Cerebellar nuclear complex (tissue), 1 donor: Measurements from ENCODE around the gene ABLIM2.

ENCODE experiments used
- DNase-seq, 2 experiments: peaks; one replicate each; lab custom pipeline; 2025; lab: John Stamatoyannopoulos, UW

Gene ABLIM2

DNA sequence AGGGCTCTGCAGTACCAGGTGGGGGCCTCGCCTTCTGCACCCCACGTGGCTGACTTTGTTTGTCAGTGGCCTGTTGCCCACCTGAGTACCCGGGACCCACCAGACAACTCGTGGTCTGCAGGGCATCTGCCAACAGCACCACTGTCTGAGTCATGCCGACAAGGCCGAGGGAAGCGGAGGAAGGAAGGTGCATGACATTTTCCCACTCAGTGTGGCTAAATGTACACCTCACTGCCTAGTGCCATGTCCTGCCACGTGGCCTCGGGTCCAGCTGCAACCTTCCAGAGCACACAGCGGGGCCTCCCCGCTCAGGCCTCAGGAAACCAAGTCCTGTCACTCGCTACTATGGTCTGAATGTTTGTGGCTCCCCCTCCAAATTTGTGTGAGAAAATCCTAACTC is 22.1 kb downstream of the ABLIM2 start:
- no peak for DNase-seq

DNA sequence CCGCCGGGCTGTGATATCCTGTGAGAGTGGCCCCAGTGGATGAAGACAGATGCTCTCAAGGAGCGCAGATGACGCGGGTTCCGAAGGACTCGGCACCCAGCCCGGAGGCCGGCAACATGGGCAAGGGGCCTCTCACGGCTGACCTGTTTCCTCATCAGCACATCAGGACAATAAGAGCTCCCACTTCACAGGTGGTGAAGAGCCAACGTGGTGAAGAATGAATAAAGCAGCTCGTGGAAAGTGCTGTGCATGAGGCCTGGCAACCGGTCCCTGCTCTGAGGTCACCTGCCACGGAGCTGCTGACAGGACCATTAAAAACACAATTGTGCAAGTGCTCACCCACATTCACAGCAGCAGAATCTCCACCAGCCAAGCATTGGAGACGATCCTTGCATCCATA is 22.9 kb downstream of the ABLIM2 start:
- DNase-seq, result no peak

DNA sequence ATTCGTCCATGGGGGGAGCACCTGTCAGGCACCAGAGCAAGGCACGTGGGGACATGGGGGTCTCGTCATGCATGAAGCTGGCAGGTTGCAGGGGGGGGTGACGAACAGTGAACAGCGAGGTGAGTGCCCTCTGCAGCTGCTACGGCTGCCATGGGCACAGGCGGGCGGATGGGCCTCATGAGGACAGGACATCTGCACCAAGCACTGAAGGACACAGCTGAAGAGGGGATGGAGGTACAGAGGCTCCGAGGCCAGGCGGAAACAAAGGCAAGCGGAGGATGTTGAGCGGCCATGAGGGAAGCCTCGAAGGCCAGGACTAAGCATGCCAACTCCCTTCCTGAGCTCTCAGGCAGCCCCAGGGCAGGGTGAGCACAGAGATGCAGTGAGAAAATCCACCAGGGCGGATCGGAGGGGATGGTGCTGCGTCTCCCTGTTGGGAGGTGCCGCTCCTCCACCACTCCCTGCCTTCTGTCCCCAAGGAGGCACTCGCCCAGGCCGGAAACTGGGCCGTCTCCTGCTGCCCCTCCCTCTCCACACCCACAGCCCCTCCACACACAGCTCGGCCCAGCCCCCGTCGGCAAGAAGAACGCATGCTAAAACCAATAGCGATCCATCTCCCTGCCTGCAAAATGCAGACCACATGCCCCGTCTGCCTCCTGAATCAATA is 24.6 kb downstream of the ABLIM2 start:
- no peak for DNase-seq

DNA sequence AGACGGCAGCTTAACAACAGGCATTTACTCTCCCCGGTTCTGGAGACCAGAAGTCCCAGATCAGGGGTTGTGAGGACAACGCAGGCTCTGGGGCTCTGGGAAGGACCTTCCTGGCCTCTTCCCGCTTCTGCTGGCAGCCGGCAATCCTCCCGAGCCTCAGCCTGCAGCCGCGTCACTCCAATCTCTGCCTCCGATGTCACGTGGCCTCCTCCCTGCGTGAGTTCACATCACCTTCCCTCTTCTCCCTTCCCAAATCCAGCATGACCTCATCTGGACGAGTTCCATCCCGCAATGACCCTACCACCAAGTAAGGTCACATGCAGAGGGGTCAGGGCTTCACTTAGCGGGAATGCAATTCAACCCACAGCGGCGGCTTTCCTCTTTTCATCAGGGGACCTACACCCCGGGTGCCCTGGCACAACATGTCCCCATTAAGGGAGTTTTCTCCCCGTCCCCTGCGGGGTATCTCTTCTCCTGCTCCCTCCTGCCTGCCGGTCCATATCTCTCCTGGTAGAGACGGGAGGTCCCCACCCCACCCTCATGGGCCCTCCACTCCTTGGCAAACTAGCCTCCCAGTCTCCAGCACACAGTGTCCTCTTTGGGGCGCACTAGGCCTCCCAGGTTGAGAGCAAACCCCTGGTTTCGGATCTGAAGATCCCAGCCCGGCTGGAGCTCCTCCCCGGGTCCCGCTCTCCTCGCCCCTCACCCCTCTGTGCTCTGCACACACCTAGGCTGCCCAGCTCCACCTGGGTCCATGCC is 25.5 kb downstream of the ABLIM2 start:
- no peak for DNase-seq

DNA sequence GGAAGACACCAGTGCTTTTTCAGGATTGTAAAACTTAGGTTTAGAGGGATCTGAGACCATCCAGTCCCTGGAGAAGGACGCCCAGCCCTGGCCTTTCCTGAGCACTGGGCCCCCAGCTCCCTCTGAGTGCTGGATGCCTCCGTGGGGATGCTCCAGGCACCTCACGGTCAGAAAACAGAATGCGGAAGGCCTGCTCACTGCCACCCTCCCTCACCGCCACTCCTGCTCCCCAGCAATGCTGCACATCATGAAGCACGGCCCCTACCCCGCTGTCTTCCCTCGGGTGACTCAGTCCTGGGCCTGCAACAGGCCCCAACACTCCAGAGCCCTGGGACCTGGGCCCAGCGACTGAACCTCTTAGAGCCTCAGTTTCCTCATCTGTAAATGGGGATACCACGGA is 26.2 kb downstream of the ABLIM2 start:
- no peak for DNase-seq

DNA sequence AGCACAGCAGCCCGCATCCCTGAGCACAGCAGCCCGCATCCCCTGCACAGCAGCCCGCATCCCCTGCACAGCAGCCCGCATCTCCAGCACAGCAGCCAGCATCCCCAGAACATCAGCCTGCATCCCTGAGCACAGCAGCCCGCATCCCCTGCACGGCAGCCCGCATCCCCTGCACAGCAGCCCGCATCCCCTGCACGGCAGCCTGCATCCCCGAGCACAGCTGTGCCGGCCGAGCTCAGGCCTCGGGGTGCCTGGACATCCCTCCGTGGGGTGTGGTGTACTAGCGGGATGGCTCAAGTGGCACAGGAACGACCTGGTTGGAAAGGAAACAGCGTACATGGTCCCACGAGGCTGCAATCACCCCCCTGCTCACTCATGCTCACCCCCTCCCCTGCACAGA is 26.8 kb downstream of the ABLIM2 start:
- no peak for DNase-seq

DNA sequence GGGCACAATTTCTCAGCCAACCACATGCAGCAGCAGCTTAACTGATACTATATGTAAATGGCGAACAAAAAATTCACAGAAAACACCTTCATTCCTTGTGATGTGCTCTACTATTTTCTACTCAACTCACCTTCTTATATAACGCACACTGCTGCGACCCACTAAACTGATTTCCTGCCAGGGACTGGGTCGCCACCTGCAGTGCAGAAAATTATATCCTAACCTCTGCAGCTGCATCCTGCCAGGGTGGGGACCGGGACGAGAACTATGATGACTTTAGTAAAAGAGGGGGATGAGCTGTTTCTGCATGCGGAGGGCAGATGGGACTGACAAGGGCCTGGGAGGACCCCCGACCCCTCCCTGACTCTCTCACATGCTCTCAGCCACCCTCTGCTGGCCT is 27.4 kb downstream of the ABLIM2 start:
- no peak for DNase-seq

DNA sequence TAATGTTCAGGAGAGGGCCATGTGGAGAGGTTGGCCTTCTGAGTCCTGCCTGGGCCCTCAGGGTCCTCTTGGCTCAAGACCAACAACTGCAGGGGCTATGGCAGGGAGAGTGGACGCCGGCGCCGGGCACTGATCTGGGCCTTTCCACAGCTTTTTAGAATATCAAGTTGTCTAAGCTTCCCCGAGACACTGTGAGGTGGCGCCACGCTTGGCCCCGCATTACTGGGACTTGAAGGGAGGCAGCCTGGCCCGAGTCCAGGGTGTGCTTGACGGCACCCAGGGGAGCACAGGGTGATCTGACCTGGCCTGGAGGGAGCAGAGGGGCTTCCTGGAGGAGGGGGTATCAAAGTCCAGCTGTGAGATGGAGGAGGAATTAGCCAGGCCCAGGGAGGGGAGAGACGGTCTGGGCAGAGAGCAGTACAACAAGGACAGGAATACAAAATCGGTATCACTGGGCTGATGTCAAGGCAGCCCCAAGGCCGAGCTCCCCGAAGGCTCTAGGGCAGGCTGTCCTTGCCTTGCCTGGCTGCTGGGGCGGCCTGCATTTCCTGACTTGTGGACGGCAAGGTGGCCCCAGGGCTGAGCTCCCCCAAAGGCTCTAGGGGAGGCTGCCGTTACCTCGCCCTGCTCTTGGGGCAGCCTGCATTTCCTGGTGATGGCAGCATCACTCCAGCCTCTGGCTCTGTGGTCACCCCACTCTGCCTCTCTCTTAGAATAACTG is 28.1 kb downstream of the ABLIM2 start:
- no peak for DNase-seq

DNA sequence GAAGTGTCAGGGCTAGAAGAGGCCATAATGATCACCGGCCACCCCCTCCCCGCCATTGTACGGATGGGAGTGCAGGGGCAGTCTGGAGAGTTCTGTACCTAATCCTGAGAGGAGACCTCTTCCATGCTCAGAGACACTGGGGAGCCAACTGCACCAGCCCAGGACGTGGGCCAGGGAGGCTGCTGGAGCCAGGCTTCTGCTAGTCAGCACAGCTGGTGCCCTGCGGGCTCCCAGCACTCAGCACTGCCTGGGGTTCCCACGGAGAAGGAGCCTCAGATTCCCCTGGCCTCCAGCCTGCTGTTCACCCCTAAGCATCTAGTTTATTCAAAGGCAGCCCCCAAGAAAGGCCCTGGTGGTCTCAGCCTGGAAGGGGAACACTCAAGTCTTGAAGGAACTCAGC is 28.8 kb downstream of the ABLIM2 start:
- DNase-seq, result no peak

DNA sequence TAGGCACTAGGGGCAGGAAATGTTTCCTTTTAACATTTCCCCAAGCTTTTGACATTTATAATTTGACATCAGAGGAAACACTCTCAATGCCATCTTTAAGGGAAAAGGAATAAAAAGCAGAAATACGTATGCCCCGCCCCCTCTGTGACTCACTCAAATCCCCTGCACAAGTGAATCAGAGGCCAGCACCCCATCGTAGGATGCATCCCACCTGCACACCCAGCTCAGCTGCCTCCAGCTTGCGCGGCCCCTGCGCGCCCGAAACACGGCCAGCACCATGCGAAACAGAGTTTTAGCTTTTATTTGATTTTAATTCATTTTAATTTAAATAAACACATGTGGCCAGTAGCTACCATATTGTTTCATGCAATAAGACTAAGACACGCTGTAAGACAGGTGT is 29.5 kb downstream of the ABLIM2 start:
- no peak for DNase-seq

DNA sequence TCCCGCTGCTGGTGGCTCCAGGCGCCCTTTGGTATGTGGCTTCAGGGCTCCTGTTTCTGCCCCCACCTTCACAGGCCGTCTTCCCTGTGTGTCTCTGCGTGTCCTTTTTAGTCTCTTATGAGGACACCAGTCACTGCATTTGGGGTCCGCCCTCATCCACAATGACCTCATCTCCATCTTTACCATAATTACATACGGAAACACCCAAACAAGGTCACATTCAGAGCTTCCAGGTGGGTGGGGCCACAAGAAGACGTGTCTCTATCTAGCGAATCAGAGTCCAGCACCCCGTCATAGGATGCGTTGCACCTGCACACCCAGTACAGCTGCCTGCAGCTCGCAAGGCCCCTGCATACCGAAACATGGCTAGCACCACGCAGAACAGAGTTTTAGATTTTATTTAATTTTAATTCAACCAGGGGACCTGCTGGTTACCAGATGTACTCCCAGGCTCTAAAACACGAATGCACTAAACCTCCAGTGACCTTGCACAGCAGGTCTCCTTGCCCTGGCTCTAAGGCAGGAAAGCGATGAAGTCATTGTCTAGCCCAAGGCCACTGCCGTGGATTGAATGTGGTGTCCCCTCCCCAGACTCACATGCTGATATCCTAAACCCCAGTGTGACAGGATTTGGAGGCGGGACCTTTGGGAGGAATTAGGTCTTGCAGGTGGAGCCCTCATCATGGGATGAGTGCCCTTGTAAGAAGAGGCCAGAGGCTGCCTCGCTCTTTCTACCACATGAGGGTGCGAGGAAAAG is 30.3 kb downstream of the ABLIM2 start:
- no peak for DNase-seq

DNA sequence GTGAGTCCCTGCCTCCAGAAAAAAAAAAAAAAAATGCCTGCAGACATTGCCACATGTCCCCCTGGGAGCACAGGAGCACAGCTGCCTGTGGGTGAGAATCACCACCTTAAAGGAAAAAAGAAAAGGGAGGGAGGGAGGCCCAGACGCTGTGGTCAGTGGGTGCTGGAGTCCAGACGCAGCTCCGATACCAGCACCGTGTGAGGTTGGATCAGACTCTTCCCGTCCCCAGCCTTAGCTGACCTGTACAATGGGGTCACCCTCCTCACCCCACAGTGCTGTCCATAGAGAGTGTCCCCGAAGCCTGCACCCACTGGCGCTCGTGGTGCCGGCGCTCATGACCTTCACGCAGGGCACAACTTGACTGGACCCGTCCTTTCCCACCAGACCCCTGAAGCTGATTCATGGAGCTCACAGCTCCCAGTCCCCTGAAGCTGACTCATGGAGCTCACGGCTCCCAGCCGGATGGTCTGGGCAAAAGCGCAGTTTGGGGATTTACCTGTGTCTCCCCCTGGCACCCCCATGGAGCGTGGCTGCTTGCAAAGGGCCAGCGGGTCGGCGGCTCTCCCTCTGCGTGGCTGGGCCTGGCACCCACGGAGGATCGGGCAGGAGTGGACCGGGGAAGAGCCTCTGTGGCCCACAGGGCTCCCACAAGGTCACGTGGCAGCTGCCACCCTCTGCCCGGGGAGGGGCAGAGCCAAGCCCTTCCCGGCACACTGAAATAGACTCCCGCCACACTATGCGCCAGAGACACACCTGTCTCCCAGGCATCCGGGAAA is 31.4 kb downstream of the ABLIM2 start:
- DNase-seq, result no peak

DNA sequence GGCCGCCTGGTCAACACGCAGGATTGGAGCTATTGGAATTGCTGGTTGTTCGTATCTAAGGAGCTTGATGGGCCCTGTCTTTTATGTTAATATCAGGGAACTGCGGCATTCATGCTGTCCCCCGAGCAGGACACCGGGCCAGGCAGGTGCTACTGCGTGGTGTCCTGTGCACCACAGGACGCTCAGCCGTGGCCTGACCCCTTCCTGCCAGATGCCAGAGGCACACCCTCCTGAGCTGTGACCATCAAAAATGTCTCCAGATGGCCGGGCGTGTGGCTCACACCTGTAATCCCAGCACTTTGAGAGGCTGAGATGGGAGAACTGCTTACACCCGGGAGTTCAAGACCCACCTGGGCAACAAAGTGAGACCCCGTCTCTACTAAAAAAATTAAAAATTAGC is 32.1 kb downstream of the ABLIM2 start:
- no peak for DNase-seq

DNA sequence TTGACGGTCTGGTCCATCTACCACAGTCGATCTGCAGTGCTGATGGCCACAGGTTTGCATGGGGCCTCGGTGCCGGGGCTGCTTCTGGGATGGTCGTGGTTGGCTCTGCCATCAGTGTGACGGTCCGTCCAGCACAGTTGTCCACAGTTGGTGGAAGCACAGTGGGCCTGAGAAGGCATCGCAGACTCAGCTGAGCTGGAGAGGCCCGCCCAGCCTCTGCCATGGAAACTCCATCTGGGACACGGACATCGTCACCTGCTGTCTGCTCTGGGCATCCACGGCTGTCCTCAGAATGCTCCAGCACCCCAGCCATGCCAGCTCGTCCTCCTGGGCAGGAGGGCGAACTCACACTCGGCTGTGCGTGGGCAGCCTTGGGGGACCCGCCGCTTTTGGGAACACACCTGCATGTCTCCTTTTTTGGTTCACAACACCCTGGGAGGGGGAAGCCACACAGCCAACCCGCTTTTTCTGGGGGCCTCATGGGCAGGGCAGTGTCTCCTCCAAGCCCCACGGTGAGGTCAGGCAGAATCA is 33.0 kb downstream of the ABLIM2 start:
- no peak for DNase-seq

DNA sequence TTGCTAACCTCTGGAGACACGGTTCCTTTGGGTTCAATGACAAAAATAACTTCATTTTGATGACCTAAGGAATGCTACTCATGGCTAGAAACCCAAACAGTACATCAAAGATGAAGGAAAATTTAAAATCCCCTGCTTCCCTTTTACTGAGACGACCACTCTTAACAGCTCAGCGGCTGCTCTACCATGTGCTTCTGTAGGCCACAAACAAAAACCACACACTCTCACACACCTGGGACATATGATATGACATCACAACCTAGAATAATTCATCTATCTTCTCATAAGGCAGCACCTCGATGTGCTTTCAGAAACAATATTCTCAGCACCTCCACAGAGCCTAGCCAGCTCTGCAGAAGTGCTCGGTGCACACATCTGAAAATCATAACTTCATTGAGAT is 34.7 kb downstream of the ABLIM2 start:
- DNase-seq, result no peak

DNA sequence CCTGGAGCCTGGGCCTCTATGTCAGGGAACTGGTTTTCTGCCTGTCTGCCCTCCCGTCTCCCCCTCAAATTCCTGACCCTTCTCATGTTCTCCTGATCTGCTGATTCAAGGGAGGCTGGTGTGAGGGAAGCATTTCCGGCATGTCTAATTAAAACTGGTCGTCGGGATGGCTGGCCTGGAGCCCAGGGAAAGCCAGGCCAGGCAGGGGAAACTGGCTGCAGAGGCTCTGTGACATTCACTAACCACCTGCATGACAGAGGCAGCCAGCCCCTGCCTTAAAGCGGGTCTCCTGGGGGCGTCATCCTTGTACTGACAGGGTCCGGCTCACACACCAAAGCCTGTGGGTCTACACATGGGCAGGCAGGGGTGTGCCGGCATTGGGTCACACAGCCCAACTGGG is 35.2 kb downstream of the ABLIM2 start:
- DNase-seq, result no peak

DNA sequence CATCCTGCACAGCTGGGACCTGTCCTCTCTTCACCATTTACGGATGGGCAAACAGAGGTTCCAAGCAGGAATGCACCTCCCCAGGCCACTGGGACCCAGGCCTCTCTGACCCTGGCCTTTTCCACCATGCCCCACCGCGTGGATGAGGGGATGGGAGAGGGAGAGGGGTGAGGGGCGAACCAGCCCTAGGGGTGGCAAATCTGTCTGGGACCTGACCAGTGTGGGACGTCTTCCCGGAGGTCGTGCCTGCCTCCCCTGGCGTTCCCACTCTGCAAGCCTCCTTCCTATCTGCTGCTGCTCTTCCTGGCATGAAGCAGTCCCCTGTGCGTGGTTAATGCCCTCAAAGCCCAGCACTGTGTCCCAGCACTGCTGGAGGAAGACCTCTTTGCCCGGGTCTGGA is 35.9 kb downstream of the ABLIM2 start:
- no peak for DNase-seq

DNA sequence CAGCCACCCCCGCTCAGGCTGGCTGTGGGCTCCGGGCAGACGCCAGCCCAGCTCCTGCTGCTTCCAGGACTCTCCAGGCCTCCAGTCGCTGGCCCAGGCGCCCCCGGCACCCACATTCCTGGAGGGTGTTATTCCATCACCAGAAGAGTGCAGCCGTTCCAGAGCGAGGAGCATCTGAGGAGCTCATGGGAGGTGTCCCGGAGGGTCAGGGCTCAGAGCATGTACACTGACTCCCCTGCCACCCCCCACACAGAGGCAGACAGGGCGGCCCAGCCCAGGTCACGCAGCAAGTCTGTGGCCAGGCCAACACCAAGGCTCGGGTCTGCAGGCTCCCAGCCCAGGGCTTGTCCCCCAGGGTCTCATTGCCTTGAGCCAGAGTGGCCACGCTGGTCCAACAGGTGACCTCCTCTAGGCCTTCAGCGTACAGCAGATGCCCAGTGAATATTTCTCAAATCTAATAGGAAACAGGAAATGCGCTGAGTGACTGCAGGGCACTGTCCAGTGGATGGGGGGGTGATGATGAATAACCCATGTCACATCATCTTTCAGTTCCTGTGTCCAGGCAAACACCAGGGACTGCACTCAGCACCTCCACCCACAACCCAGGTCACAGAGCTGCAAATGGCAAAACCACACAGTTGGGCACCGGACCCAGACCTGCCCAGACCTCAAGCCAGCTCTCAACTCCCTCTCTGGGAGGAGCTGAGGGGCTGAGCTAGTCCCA is 37.2 kb downstream of the ABLIM2 start:
- no peak for DNase-seq

DNA sequence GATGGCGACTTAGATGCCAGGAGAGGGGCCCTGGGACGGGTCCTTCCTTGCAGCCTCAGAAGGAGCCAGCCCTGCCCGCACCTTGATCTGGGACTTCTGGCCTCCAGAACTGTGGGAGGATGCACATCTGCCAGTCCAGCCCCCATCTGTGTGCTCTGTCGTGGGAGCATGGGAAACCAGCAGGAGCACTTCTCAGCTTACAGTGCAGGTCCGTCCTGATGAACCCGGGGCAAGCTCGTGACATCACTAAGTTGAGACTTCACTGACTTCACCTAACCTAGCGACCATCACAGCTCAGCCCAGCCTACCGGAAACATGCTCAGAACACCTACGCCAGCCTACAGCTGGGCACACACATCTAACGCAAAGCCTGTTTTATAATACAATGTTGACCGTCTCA is 38.1 kb downstream of the ABLIM2 start:
- DNase-seq, result no peak

DNA sequence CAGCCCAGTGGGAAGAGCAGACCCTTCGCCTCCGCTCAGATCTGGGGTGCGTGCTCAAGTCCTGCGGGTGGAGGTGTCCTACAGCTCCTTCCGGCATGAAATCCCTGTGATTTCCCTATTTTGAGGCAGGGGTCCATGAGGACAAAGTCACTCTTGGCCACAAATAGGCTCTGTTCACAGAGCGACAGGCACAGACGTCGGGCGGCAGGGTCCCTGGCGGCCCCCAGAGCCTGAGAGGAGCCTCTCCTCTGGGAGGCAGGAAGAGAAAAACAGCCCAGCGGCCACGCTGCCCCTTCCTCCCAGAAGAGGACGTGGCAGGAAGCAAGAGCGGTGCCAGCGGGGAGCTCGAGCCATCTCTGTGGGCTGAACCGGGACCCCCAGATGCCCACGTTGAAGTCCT is 38.7 kb downstream of the ABLIM2 start:
- no peak for DNase-seq

DNA sequence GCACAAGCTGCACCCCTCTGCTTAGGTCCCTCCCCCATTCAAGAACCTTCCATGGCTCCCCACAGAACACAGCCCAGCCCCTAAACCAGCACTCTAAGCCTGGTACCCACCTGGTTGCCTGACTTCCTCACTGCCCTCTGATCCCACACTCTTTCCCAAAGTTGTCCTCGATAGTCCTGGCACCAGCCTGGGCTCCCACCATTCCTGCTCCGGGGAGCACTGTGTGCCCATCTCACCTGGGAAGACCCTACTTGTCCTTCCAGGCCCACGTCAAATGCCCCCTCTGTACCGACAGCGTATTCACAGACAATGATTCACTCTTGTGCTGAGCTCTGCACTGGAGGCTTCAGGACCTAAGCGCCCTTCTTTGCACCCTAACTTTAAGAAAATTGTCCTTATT is 40.1 kb downstream of the ABLIM2 start:
- DNase-seq, result no peak
